ENCODE measurements around the gene SCRN3.
A peak's percentile ranks its signal among the peaks of the same experiment; 100 is the strongest.
"Not testable (repeated sequence)": the region's sequence is repeated elsewhere in the genome, so short reads cannot be mapped to it uniquely, and the experiment has no call there.

The SCRN3 gene, protein sequence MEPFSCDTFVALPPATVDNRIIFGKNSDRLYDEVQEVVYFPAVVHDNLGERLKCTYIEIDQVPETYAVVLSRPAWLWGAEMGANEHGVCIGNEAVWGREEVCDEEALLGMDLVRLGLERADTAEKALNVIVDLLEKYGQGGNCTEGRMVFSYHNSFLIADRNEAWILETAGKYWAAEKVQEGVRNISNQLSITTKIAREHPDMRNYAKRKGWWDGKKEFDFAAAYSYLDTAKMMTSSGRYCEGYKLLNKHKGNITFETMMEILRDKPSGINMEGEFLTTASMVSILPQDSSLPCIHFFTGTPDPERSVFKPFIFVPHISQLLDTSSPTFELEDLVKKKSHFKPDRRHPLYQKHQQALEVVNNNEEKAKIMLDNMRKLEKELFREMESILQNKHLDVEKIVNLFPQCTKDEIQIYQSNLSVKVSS

DNA sequence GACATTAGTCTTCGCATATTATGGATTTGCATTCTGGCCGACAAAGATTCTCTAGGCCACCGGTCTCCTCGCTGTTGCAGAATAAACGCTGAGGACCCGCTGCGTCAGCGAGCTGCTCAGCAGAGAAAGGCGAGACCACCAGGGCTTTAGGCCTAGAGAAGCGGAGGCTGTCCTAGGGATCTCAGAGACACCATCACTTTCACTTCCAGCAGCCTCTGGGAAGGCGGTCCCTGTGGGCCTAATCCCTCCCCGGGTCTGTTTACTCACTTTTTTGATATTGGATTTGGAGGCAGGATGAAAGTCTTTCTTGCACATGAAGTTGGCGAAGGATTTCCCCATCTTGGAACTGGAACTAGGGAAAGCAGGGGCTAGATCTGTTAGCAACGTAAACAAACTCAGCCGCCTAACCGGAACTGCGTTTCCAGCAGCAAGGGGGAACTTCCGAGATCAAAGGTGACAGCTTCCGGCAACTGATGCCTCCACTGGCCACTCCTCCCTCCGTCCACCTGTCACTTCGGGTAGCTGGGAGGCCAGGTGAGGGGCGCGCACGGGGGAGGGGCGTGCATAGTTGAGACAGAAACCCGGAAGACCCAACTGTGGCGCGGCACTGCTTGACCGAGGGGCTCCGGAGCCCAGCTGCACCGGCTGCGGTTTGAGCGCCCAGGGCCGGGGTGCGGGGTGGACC lies at the start of gene SCRN3:
Gene SCRN3, plus strand, starts transcription at position 447 of the 685 bp plus-strand sequence. CDS start 2,554 bp downstream, outside the sequence.
- peak within 1 kb of the TSS; percentile 88 for H3K4me3 ChIP-seq (ENCODE audit: low read length)
- no peak for TF ChIP-seq ZNF274 (IDR thresholded peaks at IDR 0.05; ENCODE audit: low read depth, low read length)

DNA sequence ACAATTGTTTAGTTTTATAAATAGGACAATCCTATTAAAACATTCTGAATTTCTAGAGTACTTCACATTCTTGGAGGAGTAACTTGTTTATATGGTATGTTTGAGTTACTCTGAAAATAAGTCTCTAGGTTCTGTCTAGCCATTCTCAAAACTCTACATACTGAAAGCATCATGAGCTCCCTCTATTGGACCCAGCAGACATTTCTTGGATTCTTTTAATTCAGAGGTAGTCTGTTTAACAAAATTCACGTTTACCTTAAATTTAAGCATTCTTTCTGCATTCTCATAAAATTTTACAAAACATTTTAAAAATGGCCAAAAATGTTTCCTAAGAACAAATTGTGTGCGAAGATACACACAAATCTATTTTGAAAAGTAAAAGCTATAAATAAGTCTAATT lies 45.5 kb upstream of the SCRN3 start:
- TF ChIP-seq ZNF274 (IDR thresholded peaks at IDR 0.05; ENCODE audit: low read depth, low read length), result no peak
- H3K4me3 ChIP-seq (ENCODE audit: low read length), result no peak overlapping the region

DNA sequence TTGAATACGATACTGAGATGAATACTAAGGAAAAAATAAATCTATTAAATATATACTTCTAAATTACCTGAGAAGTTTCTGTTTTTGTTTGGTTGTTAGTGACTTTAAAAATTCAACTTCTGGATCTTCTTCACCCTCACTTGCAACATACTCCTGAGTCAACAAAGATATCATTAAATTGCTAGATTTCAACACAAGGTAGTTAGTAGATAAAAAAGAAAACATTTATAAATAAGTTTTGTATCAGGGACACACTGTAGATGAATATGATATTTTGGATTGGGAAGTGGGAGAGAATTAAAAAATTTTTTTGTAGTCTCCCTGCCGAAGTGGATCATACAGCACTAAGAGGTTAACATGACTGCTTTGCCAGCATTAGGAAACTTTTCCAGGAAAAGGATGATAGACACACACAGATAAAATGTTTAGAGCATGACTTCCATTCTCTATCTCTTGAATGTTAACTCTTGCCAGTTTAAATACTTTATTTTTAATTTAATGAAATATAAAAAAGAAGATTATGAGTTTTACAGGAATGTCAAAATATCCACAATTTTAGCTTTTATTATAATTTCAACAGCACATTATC lies 44.8 kb upstream of the SCRN3 start:
- TF ChIP-seq ZNF274 (IDR thresholded peaks at IDR 0.05; ENCODE audit: low read depth, low read length), result no peak
- H3K4me3 ChIP-seq (ENCODE audit: low read length), result no peak overlapping the region

DNA sequence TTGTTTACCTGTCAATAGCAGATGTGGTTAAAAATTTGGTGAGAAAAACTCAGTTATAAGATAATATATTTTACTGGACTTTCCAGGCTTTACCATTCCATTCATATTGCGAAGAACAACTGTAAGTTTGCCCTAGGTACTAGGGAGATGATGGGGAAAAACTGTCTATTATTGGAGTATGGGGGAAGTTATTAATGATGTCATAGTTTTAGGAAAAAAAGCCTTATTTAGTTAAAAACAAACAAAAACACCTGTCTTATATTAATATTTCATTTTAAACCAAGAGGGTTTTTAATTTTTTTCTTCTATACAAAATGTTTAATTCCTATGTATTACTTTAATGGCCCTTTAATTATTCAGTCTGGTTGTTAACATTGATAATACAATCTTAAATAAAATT lies 42.5 kb upstream of the SCRN3 start:
- no peak overlapping the region for H3K4me3 ChIP-seq (ENCODE audit: low read length)
- TF ChIP-seq ZNF274 (IDR thresholded peaks at IDR 0.05; ENCODE audit: low read depth, low read length), result no peak

DNA sequence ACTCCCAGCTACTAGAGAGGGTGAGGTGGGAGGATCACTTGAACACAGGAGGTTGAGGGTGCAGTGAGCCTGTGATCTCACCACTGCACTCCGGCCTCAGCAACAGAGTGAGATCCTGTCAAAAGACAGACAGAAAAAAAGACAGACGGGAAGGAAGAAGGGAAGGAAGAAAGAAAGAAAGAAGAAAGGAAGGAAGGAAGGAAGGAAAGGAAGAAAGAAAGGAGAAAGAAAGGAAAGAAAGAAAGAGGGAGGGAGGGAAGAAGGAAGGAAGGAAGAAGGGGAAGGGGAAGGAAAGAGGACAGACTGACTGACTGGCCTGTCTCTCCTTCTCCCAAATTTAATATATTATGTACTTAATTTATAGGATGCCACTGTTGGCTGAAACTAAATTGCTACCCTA lies 39.2 kb upstream of the SCRN3 start:
- H3K4me3 ChIP-seq (ENCODE audit: low read length), result no peak overlapping the region
- TF ChIP-seq ZNF274 (IDR thresholded peaks at IDR 0.05; ENCODE audit: low read depth, low read length), result no peak

DNA sequence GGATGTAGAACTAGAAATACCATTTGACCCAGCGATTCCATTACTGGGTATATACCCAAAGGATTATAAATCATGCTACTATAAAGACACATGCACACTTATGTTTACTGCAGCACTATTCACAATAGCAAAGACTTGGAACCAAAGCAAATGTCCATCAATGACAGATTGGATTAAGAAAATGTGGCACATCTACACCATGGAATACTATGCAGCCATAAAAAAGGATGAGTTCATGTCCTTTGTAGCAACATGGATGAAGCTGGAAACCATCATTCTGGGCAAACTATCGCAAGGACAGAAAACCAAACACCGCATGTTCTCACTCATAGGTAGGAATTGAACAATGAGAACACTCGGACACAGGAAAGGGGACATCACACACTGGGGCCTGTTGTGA lies 35.9 kb upstream of the SCRN3 start:
- H3K4me3 ChIP-seq (ENCODE audit: low read length), result not testable (repeated sequence)

DNA sequence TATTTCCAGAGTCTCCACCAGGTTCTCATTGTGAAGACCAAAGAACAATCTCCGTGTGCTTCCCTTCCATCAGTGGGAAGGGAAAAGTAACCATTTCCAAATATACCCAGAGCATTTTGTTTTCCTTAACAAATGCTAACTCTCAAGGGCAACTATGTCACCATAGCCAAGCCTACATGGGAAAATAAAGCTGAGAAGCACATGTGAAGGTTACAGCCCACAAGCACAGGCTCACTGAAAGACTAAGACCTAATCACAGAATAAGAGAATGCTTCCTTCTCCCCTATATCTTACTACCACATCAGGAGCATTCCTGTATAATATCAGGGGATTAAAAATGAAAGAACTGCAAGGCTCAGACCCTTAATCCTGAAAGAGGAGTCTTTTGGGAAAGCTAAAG lies 32.6 kb upstream of the SCRN3 start:
- no peak for TF ChIP-seq ZNF274 (IDR thresholded peaks at IDR 0.05; ENCODE audit: low read depth, low read length)

DNA sequence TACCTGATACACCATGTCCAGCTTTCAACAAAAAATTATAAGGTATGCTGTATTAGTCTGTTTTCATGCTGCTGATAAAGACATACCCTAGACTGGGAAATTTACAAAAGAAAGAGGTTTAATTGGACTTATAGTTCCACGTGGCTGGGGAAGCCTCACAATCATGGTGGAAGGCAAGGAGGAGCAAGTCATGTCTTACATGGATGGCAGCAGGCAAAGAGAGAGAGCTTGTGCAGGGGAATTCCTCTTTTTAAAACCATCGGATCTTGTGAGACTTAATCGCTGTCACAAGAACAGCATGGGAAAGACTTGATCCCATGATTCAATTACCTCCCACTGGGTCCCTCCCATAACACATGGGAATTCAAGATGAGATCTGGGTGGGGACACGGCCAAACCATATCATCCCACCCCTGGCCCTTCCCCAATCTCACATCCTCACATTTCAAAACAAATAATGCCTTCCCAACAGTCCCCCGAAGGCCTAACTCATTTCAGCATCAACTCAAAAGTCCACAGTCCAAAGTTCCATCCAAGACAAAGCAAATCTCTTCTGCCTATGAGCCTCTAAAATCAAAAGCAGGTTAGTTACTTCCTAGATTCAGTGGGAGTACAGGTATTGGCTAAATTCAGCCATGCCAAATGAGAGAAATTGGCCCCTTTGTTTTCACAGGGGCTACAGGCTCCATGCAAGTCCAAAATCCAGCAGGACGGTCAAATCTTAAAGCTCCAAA lies 31.9 kb upstream of the SCRN3 start:
- not testable (repeated sequence) for H3K4me3 ChIP-seq (ENCODE audit: low read length)

More for the DNA sequence above, 32.6 kb upstream of the SCRN3 start:
- H3K4me3 ChIP-seq (ENCODE audit: low read length), result no peak overlapping the region

DNA sequence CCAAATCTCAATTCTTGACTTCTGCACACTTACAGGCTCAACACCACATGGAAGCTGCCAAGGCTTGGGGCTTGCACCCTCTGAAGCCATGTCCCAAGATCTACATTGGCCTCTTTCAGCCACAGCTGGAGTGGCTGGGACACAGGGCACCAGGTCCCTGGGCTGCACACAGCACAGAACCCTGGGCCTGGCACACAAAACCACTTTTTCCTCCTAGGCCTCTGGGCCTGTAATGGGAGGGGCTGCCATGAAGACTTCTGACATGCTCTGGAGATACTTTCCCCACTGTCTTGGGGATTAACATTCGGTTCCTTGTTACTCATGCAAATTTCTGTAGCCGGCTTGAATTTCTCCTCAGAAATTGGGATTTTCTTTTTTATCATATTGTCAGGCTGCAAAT lies 30.9 kb upstream of the SCRN3 start:
- no peak overlapping the region for H3K4me3 ChIP-seq (ENCODE audit: low read length)
- no peak for TF ChIP-seq ZNF274 (IDR thresholded peaks at IDR 0.05; ENCODE audit: low read depth, low read length)

DNA sequence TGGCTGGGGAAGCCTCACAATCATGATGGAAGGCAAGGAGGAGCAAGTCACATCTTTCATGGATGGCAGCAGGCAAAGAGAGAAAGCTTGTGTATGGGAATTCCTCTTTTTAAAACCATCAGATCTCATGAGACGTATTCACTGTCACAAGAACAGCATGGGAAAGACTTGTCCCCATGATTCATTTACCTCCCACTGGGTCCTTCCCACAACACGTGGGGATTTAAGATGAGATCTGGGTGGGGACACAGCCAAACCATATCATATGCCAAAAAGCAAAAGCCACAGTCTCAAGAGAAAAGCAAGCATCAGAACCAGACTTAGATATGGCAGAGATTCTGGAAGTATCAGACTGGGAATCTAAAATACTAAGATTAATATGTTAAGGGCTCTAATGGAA lies 30.0 kb upstream of the SCRN3 start:
- no peak for TF ChIP-seq ZNF274 (IDR thresholded peaks at IDR 0.05; ENCODE audit: low read depth, low read length)
- no peak overlapping the region for H3K4me3 ChIP-seq (ENCODE audit: low read length)

DNA sequence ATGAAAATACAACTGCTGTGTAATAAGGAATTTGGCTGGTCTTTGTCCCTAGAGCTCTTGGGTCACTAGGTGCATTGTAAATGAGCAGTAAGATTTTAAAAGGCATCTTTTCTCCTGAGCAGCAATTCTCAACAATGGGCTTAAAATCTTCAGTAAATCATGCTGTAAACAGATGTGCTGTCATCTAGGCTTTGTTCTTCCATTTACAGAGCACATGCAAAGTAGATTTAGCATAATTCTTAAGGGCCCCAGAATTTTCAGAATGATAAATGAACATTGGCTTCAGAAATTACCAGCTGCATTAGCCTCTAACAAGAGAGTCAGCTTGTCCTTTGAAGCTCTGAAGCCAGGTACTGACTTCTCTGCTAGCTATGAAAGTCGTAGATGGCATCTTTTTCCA lies 26.8 kb upstream of the SCRN3 start:
- TF ChIP-seq ZNF274 (IDR thresholded peaks at IDR 0.05; ENCODE audit: low read depth, low read length), result no peak

DNA sequence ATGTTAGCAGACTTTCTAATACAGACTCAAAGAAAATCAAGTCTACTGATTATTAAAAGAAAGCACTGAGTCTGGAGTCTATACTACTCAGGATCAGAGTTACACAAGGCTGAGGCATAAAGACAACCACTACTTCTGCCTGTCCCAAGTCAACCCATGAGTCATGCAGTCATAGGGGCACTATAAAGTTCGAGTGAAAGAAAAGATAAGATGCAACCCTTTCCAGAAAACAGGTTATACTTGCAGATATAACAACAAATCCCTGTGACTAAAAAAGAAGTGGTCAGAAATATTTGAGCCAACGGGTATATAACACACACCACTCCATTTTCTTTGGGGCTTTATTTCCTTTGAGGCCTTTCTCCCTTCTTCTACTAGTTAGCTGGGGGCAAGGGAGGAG lies 18.6 kb upstream of the SCRN3 start:
- no peak overlapping the region for H3K4me3 ChIP-seq (ENCODE audit: low read length)
- no peak for TF ChIP-seq ZNF274 (IDR thresholded peaks at IDR 0.05; ENCODE audit: low read depth, low read length)

More for the DNA sequence above, 26.8 kb upstream of the SCRN3 start:
- no peak overlapping the region for H3K4me3 ChIP-seq (ENCODE audit: low read length)

DNA sequence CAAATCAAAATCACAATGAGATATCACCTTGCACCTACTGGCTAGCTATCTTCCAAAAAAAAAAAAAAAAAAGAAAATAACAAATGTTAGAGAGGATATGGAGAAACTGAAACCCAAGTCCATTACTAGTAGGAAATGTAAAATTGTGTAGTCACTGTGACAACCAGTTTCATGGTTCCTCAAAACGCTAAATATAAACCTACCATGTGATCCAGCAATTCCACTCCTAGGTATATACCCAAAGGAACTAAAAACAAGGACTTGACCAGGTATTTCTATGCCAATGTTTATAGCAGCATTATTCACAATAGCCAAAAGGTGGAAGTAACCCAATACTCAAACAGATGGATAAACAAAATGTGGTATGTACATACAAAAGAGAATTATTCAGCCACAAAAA lies 11.7 kb upstream of the SCRN3 start:
- no peak overlapping the region for H3K4me3 ChIP-seq (ENCODE audit: low read length)
- no peak for TF ChIP-seq ZNF274 (IDR thresholded peaks at IDR 0.05; ENCODE audit: low read depth, low read length)

DNA sequence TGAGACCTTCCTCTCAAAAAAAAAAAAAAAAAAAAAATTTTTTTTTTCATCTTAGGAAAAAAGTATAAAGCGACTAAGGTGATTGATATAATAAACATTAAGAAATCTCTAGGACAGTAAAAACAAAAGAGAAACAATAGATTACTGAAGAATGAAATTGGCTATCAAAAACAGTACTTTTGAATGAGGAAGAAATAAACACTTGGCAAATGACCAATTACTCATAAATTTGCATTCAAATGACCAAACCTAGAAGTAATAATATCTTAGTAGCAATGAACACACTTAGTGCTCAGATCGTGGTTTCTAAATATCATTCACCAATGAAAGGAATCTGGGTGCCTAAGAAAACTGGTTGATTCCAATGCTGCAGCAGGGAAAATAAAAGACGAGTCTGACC lies 10.3 kb upstream of the SCRN3 start:
- no peak for TF ChIP-seq ZNF274 (IDR thresholded peaks at IDR 0.05; ENCODE audit: low read depth, low read length)
- H3K4me3 ChIP-seq (ENCODE audit: low read length), result no peak overlapping the region

DNA sequence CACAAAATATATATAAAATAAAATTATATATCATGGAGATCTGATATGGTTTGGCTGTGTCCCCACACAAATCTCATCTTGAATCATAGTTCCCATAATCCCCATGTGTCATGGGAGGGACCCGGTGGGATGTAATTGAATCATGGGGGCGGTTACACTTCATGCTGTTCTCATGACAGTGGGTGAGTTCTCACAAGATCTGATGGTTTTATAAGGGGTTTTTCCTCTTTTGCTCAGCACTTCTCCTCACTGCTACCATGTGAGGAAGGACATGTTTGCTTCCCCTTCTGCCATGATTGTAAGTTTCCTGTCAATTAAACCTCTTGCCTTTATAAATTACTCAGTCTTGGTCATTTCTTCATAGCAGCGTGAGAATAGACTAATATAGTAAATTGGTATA lies 6.8 kb upstream of the SCRN3 start:
- not testable (repeated sequence) for H3K4me3 ChIP-seq (ENCODE audit: low read length)

All from GM08714 (cell line).